Measurements from ENCODE around the gene CYP3A5. TPM values are rescaled to one million over a fixed set of nuclear protein-coding genes. Genes with fewer than 3 reads are reported as not detected.

CYP3A5 gene
- total and polyA plus RNA-seq, 2 of the 4 experiments (the other 2 are of a cell fraction), result not detected

GRCh38 chr7:99614495-99614894 is 65.3 kb downstream of the CYP3A5 start:
- H2AK9ac ChIP-seq (replicated peaks; ENCODE audit: low read depth, low read length, poor library complexity), result no peak overlapping the region
- no peaks in the 10 kb centered on the region; the same call in 1 of the 2 replicates for H3K27me3 ChIP-seq (ENCODE audit: control insufficient read depth, insufficient read depth, low read length)
- in situ Hi-C loops (cut with MboI; ENCODE audit: low sequenced_read_pairs) (no loop called here), dilution Hi-C loops (cut with HindIII; ENCODE audit: low sequenced_read_pairs, unreplicated experiment) (no loop called here), intact Hi-C loops (cut with micrococcal nuclease) (no loop called here)
- H3K14ac ChIP-seq (replicated peaks; ENCODE audit: low read depth, low read length), result no peak overlapping the region
- H2BK20ac ChIP-seq (ENCODE audit: low read depth, low read length), result no peak overlapping the region
- H3K56ac ChIP-seq (ENCODE audit: extremely low read depth, insufficient read depth, low read length), result no peak overlapping the region
- H3K27ac ChIP-seq (ENCODE audit: insufficient read depth, low read length), result no peak overlapping the region
- H2BK5ac ChIP-seq (ENCODE audit: low read depth, low read length, poor library complexity, severe bottlenecking), result no peak overlapping the region
- H3K4me2 ChIP-seq (ENCODE audit: low read depth, low read length), result no peak overlapping the region
- no peak overlapping the region for H3K18ac ChIP-seq (ENCODE audit: low read depth, low read length)
- no peak overlapping the region for H2AFZ ChIP-seq (replicated peaks; ENCODE audit: low read length, poor library complexity)
- peaks cover 3% of the 10 kb centered on the region; the same call in 1 of the 2 replicates for H3K9me1 ChIP-seq (ENCODE audit: insufficient read depth, low read length)
- no peak overlapping the region for H4K5ac ChIP-seq (ENCODE audit: low read depth, low read length)
- DNase-seq (no peak), ATAC-seq (ENCODE audit: low read depth) (no peak)
- H3K4ac ChIP-seq (ENCODE audit: low read depth, low read length), result no peak overlapping the region
- H3K4me3 ChIP-seq (ENCODE audit: insufficient read depth, low read depth, low read length), result no peak overlapping the region
- H2BK15ac ChIP-seq (ENCODE audit: low read depth, low read length), result no peak overlapping the region
- H2AK5ac ChIP-seq (ENCODE audit: low read depth, low read length), result no peak overlapping the region
- CTCF ChIA-PET, result no interaction called here
- no peaks in the 10 kb centered on the region for H3K9me3 ChIP-seq (ENCODE audit: control insufficient read depth, insufficient read depth, low read length)
- no CpG with 5 or more reads among the region's 3 CpGs for WGBS, 2 experiments (ENCODE audit: extremely low coverage in 2 of 2, insufficient read length in 1 of 2)
- POLR2A ChIA-PET (ENCODE audit: unreplicated experiment), result no interaction called here
- H3K23ac ChIP-seq (ENCODE audit: low read depth, low read length), result no peak overlapping the region
- H3K36me3 ChIP-seq (ENCODE audit: control insufficient read depth, insufficient read depth, low read length), result peaks cover 4% of the 10 kb centered on the region; the same call in 1 of the 2 replicates
- H4K8ac ChIP-seq (ENCODE audit: low read depth in 2 of 2, low read length in 2 of 2), result no peak overlapping the region
- no peaks in the 10 kb centered on the region for H4K20me1 ChIP-seq (ENCODE audit: insufficient read depth, low read length)
- H4K91ac ChIP-seq (ENCODE audit: insufficient read depth, low read depth, low read length), result no peak overlapping the region
- H3K79me1 ChIP-seq (ENCODE audit: low read depth in 1 of 2, low read length in 2 of 2), result peaks cover 11 to 17% of the 10 kb centered on the region in 2 experiments; a peak in 3 of 4 replicates
- TF ChIP-seq ELK1 (IDR thresholded peaks at IDR 0.05; ENCODE audit: borderline replicate concordance, low read depth, low read length), result no peak
- no peak for TF ChIP-seq USF2 (IDR thresholded peaks at IDR 0.05; ENCODE audit: low read depth, low read length)
- TF ChIP-seq CEBPB (IDR thresholded peaks at IDR 0.05; ENCODE audit: low read depth, low read length), result no peak
- TF ChIP-seq, protein P1, sequence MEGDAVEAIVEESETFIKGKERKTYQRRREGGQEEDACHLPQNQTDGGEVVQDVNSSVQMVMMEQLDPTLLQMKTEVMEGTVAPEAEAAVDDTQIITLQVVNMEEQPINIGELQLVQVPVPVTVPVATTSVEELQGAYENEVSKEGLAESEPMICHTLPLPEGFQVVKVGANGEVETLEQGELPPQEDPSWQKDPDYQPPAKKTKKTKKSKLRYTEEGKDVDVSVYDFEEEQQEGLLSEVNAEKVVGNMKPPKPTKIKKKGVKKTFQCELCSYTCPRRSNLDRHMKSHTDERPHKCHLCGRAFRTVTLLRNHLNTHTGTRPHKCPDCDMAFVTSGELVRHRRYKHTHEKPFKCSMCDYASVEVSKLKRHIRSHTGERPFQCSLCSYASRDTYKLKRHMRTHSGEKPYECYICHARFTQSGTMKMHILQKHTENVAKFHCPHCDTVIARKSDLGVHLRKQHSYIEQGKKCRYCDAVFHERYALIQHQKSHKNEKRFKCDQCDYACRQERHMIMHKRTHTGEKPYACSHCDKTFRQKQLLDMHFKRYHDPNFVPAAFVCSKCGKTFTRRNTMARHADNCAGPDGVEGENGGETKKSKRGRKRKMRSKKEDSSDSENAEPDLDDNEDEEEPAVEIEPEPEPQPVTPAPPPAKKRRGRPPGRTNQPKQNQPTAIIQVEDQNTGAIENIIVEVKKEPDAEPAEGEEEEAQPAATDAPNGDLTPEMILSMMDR (conservative IDR thresholded peaks at IDR 0.05; ENCODE audit: low read depth, low read length), result no peak
- TF ChIP-seq BHLHE40 (IDR thresholded peaks at IDR 0.05; ENCODE audit: low read depth, low read length), result no peak
- no peak for TF ChIP-seq NFE2L2 (IDR thresholded peaks at IDR 0.05; ENCODE audit: low read depth, low read length)
- no peak for TF ChIP-seq MXI1 (IDR thresholded peaks at IDR 0.05; ENCODE audit: borderline replicate concordance, low read depth, low read length)
- TF ChIP-seq POLR2A (IDR thresholded peaks at IDR 0.05; ENCODE audit: low read depth, low read length), result no peak
- no peak for TF ChIP-seq MAZ (IDR thresholded peaks at IDR 0.05; ENCODE audit: borderline replicate concordance, low read depth, low read length)
- no peak for TF ChIP-seq SMC3 (IDR thresholded peaks at IDR 0.05; ENCODE audit: low read depth, low read length)
- TF ChIP-seq RFX5 (IDR thresholded peaks at IDR 0.05; ENCODE audit: low read depth, low read length), result no peak
- TF ChIP-seq RCOR1 (IDR thresholded peaks at IDR 0.05; ENCODE audit: insufficient replicate concordance, low read length), result no peak
- TF ChIP-seq FOS (IDR thresholded peaks at IDR 0.05; ENCODE audit: low read depth, low read length), result no peak
- no peak for TF ChIP-seq CHD1 (IDR thresholded peaks at IDR 0.05; ENCODE audit: low read depth, low read length)
- TF ChIP-seq RAD21 (IDR thresholded peaks at IDR 0.05; ENCODE audit: low read length), result no peak
- no peak for TF ChIP-seq MAFK (IDR thresholded peaks at IDR 0.05; ENCODE audit: low read depth, low read length)
- no peaks in the 10 kb centered on the region for H3K4me1 ChIP-seq (ENCODE audit: control insufficient read depth, insufficient read depth, low read length)
- no TSS peak for BruUV-seq (replicated peaks)
- no peak overlapping the region for H2BK120ac ChIP-seq (ENCODE audit: low read depth, low read length)
- H3K9ac ChIP-seq (ENCODE audit: low read depth, low read length), result no peak overlapping the region

Data from IMR-90 (cell line).